GM12875 (cell line): ENCODE results near the gene STIP1.

Experiments used
- H3K4me3 ChIP-seq: one replicate; pipeline ENCODE4 v1.5.1; 2011; ENCODE audit warnings: low read depth, low read length, control low read depth
- CTCF ChIP-seq: IDR thresholded peaks from 2 replicates; pipeline ENCODE4 v1.5.1; 2011; ENCODE audit warnings: low read depth, mild to moderate bottlenecking, control low read depth, inconsistent platforms, low read length, moderate library complexity, borderline replicate concordance; ENCODE audit not compliant: insufficient read depth

STIP1 gene

GRCh38 chr11:64185175-64185692 lies 737 bp upstream of the STIP1 start:
- H3K4me3 ChIP-seq: peak overlapping the region; percentile 81
- no peak for TF ChIP-seq CTCF

- TF ChIP-seq CTCF: no peak
- H3K4me3 ChIP-seq: no peak overlapping the region
Observed at GRCh38 chr11:64186492-64187165, 658 bp downstream of the STIP1 start.

- no peak overlapping the region for H3K4me3 ChIP-seq
- no peak for TF ChIP-seq CTCF
Observed at GRCh38 chr11:64192434-64192833, 6.5 kb downstream of the STIP1 start.

GRCh38 chr11:64196626-64197025 lies 10.7 kb downstream of the STIP1 start:
- H3K4me3 ChIP-seq: no peak overlapping the region
- TF ChIP-seq CTCF: no peak

- TF ChIP-seq CTCF: no peak
Observed at GRCh38 chr11:64198511-64198910, 12.5 kb downstream of the STIP1 start.

GRCh38 chr11:64201543-64201942 lies 15.6 kb downstream of the STIP1 start:
- no peak overlapping the region for H3K4me3 ChIP-seq
- no peak for TF ChIP-seq CTCF

More at GRCh38 chr11:64198511-64198910, 12.5 kb downstream of the STIP1 start:
- H3K4me3 ChIP-seq: no peak overlapping the region

GRCh38 chr11:64202992-64203391 lies 17.0 kb downstream of the STIP1 start:
- no peak for TF ChIP-seq CTCF
- H3K4me3 ChIP-seq: no peak overlapping the region
